Measurements from ENCODE around the gene TFF3.

TFF3 gene

DNA sequence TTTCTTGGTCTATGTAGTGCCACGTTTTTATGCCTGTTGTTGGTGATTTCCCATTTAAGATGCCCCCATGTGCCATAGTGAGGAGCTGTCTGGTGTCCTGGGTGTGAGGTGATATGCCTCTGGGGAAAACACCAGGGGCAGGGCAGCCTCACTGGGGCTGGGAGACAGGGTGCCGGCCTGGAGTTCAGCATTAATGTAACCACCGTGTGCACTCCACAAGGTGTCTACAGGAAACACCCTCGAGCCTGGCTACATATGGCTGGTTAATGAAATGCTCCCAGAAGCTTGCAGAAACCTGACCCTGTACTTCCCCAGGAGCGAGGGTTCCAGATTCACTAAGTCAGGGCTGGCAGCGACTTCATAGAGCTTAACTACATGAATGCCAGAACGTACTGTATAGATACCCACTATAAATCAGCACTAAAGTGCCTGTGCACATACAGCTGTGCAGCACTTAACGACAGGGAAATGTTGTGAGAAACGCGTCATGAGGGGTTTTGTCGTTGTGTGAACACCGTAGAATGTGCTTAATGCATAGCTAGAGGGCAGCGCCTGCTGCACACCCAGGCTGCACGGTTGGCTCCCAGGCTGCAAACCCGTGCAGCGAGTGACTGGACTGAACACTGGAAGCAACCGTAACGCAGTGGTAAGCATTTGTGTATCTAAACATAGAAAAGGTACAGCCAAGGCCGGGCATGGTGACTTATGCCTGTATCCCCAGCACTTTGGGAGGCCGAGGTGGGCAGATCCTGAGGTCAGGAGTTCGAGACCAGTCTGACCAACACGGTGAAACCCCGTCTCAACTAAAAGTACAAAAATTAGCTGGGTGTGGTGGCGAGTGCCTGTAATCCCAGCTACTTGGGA is 25.2 kb upstream of the TFF3 start:
- no peak for TF ChIP-seq YY1 (IDR thresholded peaks at IDR 0.05; ENCODE audit: insufficient read depth, insufficient read length)
- no peak for TF ChIP-seq SUZ12 (IDR thresholded peaks at IDR 0.05; ENCODE audit: extremely low read depth, insufficient read depth, insufficient read length)
- TF ChIP-seq ZNF274 (IDR thresholded peaks at IDR 0.05; ENCODE audit: low read depth, low read length): no peak

DNA sequence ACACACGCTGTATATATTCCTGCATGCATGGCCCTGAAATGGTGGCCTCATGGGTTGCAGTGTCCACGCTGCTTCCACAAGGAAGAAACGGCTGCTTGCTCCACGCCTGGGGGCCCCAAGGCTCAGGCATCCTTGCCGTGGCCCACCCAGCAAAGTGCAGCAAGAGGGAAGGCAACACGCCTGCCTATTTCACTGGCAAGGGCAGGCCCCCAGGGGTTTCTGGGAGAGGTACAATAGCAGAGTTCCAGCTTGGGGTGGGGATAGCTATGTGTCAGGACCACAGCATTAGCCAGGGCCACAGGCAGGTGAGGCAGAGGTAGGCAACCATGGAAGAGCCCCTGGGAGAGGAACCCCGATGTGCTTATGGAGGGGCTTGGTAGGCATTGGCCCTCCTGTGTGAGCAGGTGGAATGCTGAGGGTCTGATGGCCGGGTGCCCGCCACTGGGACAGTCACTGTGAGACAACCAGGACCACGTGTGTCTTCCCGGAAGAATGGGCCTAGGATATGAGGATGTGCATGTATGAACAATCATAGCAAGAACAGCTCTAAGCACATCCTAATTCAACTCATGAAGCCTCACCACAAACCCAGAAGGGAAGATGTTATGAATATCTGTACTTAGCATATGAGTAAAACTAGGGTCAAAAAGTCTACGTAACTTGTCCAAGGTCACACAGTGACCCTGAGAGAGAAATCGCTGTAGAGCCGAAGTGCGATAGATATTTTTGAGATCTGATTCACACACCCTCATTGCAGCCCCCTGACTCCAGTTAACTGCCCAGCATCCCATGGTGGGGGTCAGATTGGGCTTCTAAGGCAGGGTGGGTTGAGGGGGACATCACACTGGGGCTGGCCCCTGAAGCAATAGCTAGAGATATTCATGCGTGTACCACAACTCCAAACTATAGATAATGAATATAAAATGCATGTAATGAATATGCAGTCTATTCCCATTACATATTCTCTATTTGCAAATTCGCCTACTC is 23.8 kb upstream of the TFF3 start:
- H3K9ac ChIP-seq (ENCODE audit: insufficient read length, low read depth): peak overlapping the region; percentile 51
- TF ChIP-seq SUZ12 (IDR thresholded peaks at IDR 0.05; ENCODE audit: extremely low read depth, insufficient read depth, insufficient read length) (no peak), ZNF274 (IDR thresholded peaks at IDR 0.05; ENCODE audit: low read depth, low read length) (no peak), YY1 (IDR thresholded peaks at IDR 0.05; ENCODE audit: insufficient read depth, insufficient read length) (no peak)

More for the DNA sequence above, 25.2 kb upstream of the TFF3 start:
- no peak for DNase-seq (ENCODE audit: low read depth, low spot score)
- Histone ChIP-seq H3K9me3 (ENCODE audit: insufficient read depth, low read length) (no peaks in the 10 kb centered on the region), H3K4me3 (ENCODE audit: insufficient read length, low read depth) (no peak overlapping the region), H3K9ac (ENCODE audit: insufficient read length, low read depth) (no peak overlapping the region), H3K4me1 (ENCODE audit: insufficient read depth, insufficient read length) (peaks cover 9% of the 10 kb centered on the region), H3K36me3 (ENCODE audit: insufficient read depth, insufficient read length, low read length) (no peaks in the 10 kb centered on the region), H3K27me3 (ENCODE audit: insufficient read depth, insufficient read length) (no peaks in the 10 kb centered on the region)

DNA sequence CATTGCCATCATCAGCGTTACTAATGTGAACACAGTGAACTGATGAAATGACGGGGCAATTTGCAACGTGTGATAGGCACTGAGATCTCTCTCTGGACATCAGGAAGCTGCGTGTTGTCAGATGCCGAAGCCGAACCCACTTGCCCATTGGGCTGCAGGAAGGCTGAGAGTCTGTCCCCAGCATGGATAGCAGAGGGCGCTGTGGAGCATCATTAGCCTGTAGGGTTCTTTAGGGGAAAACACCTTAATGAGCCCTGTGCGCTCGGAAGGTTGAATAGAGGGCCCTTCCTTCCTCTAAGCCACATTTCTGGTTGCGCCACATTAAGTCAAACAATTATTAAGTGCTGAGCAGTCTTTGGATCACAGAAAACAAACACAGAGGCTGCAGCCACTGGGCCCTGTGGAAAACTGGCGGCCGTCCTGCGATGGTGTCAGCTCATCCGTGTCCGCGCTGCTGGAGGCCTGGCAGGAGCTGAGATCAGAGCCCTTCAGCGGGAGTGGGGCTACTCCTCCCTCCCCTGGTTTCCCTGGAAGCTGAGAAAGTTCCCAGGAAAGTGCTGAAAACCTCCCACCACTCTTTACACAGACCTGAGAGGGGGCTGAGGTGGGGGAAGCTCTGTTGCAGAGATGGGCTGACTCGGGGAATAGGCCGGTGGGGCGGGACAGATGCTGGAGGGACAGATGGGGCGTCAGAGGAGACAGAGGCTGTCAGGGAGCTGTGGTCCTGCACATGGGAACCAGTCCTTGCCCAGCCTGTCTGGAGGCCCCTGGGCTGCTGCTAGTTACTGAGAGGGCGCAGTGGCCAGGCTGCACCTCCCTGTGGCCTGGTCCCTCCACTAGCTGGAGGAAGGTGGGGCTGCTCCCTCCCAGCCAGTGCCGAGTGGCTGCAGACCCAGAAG is 22.9 kb upstream of the TFF3 start:
- Histone ChIP-seq H3K4me3 (ENCODE audit: insufficient read length, low read depth) (no peak overlapping the region), H3K27me3 (ENCODE audit: insufficient read depth, insufficient read length) (no peaks in the 10 kb centered on the region), H3K4me1 (ENCODE audit: insufficient read depth, insufficient read length) (peaks cover 9% of the 10 kb centered on the region), H3K36me3 (ENCODE audit: insufficient read depth, insufficient read length, low read length) (no peaks in the 10 kb centered on the region), H3K9ac (ENCODE audit: insufficient read length, low read depth) (peak overlapping the region; percentile 51), H3K9me3 (ENCODE audit: insufficient read depth, low read length) (no peaks in the 10 kb centered on the region)
- peak; percentile 88 for DNase-seq (ENCODE audit: low read depth, low spot score)
- no peak for TF ChIP-seq SUZ12 (IDR thresholded peaks at IDR 0.05; ENCODE audit: extremely low read depth, insufficient read depth, insufficient read length)
- no peak for TF ChIP-seq ZNF274 (IDR thresholded peaks at IDR 0.05; ENCODE audit: low read depth, low read length)
- no peak for TF ChIP-seq YY1 (IDR thresholded peaks at IDR 0.05; ENCODE audit: insufficient read depth, insufficient read length)

More for the DNA sequence above, 23.8 kb upstream of the TFF3 start:
- Histone ChIP-seq H3K27me3 (ENCODE audit: insufficient read depth, insufficient read length) (no peaks in the 10 kb centered on the region), H3K36me3 (ENCODE audit: insufficient read depth, insufficient read length, low read length) (no peaks in the 10 kb centered on the region), H3K4me3 (ENCODE audit: insufficient read length, low read depth) (no peak overlapping the region), H3K4me1 (ENCODE audit: insufficient read depth, insufficient read length) (peaks cover 9% of the 10 kb centered on the region), H3K9me3 (ENCODE audit: insufficient read depth, low read length) (no peaks in the 10 kb centered on the region)
- no peak for DNase-seq (ENCODE audit: low read depth, low spot score)

DNA sequence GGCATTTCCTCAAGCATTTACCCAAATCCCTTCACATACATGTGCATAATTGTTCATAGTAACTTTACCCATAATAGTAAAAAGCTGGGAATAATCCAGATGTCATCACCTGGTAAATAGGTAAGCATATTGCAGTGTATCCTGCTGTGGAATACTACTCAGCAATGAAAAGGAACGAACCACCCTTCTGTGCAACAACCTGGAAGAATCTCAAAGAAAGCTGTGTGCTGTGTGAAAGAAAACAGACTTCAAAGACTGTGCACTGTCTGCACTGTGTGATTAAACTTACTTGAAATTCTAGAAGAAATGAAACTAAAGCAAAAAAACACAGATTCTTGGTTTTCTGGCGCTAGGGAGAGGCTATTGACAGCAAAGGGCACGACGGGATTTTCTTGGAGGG is 22.1 kb upstream of the TFF3 start:
- peaks cover 8% of the 10 kb centered on the region for H3K4me1 ChIP-seq (ENCODE audit: insufficient read depth, insufficient read length)
- TF ChIP-seq ZNF274 (IDR thresholded peaks at IDR 0.05; ENCODE audit: low read depth, low read length) (no peak), SUZ12 (IDR thresholded peaks at IDR 0.05; ENCODE audit: extremely low read depth, insufficient read depth, insufficient read length) (no peak)
- no peak overlapping the region for H3K9ac ChIP-seq (ENCODE audit: insufficient read length, low read depth)
- no peak overlapping the region for H3K4me3 ChIP-seq (ENCODE audit: insufficient read length, low read depth)
- H3K36me3 ChIP-seq (ENCODE audit: insufficient read depth, insufficient read length, low read length): no peaks in the 10 kb centered on the region
- DNase-seq (ENCODE audit: low read depth, low spot score): no peak
- no peaks in the 10 kb centered on the region for H3K27me3 ChIP-seq (ENCODE audit: insufficient read depth, insufficient read length)
- H3K9me3 ChIP-seq (ENCODE audit: insufficient read depth, low read length): no peaks in the 10 kb centered on the region

DNA sequence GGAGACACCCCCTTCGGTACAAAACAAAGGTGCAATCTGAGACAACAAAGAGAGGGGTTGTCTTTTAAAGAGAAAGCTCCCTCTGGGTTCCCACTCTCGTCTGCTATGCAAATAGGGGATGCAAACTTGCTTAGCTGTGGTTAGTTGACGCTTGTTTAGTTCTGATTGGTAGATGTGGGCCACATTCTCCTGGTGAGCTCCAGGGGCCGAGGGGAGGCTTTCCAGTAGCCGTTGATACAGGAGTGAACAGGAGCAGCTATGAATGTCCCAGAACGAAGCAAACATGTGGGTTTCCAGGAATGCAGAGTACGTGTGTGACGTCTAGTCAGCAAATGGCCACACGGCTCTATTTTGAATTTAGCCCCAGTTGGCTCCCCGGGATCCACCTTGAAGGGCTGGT is 20.8 kb upstream of the TFF3 start:
- no peaks in the 10 kb centered on the region for H3K27me3 ChIP-seq (ENCODE audit: insufficient read depth, insufficient read length)
- TF ChIP-seq SUZ12 (IDR thresholded peaks at IDR 0.05; ENCODE audit: extremely low read depth, insufficient read depth, insufficient read length) (no peak), YY1 (IDR thresholded peaks at IDR 0.05; ENCODE audit: insufficient read depth, insufficient read length) (no peak), ZNF274 (IDR thresholded peaks at IDR 0.05; ENCODE audit: low read depth, low read length) (no peak)
- H3K36me3 ChIP-seq (ENCODE audit: insufficient read depth, insufficient read length, low read length): no peaks in the 10 kb centered on the region
- H3K9ac ChIP-seq (ENCODE audit: insufficient read length, low read depth): peak overlapping the region; percentile 23
- DNase-seq (ENCODE audit: low read depth, low spot score): peak; percentile 90
- peaks cover 10% of the 10 kb centered on the region; the same call in 1 of the 2 replicates for H3K9me3 ChIP-seq (ENCODE audit: insufficient read depth, low read length)
- H3K4me1 ChIP-seq (ENCODE audit: insufficient read depth, insufficient read length): peaks cover 6% of the 10 kb centered on the region
- peak overlapping the region; percentile 2 for H3K4me3 ChIP-seq (ENCODE audit: insufficient read length, low read depth)

DNA sequence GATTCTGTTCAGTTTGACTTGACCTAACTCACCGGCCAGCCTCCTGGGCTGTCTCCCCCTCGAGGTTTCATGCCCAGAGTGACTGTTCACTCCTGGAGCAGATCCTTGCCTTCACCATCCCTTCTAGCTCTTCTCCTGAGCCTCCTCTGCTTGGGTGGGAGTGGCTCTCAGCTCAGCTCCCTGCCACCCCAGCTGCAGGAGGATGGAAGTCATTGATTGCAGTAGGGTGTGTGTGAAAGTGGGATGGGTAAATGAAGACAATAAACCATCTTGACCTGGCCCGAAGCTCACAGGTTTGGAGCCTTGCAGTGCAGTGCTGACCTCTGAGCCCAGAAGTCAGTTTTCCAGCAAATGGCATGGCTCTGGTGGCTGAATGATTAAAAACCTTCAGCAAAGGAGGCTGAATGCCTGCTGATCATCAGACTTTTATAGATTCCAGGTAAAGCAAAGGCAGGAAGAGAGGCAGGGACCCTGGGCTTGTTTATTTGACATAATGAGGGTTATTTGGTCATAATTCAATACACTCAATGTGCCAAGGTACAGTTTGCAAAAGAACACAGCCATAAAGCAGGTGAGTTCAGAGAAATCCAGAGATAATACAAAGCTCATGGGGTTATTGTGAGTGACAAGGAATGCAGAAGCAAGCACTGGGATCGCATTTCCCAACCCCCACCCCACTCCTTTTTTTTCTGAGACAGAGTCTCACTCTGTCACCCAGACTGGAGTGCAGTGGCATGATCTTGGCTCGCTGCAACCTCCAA is 17.5 kb upstream of the TFF3 start:
- TF ChIP-seq YY1 (IDR thresholded peaks at IDR 0.05; ENCODE audit: insufficient read depth, insufficient read length): no peak
- no peak for TF ChIP-seq SUZ12 (IDR thresholded peaks at IDR 0.05; ENCODE audit: extremely low read depth, insufficient read depth, insufficient read length)
- TF ChIP-seq ZNF274 (IDR thresholded peaks at IDR 0.05; ENCODE audit: low read depth, low read length): no peak

More for the DNA sequence above, 17.5 kb upstream of the TFF3 start:
- Histone ChIP-seq H3K4me3 (ENCODE audit: insufficient read length, low read depth) (no peak overlapping the region), H3K36me3 (ENCODE audit: insufficient read depth, insufficient read length, low read length) (no peaks in the 10 kb centered on the region), H3K9me3 (ENCODE audit: insufficient read depth, low read length) (peaks cover 38% of the 10 kb centered on the region), H3K4me1 (ENCODE audit: insufficient read depth, insufficient read length) (no peaks in the 10 kb centered on the region), H3K9ac (ENCODE audit: insufficient read length, low read depth) (no peak overlapping the region), H3K27me3 (ENCODE audit: insufficient read depth, insufficient read length) (no peaks in the 10 kb centered on the region)
- no peak for DNase-seq (ENCODE audit: low read depth, low spot score)

All from NT2/D1 (cell line).